LoVo (cell line): ENCODE data around the gene CADM4.
"Not testable (repeated sequence)": the region's sequence is repeated elsewhere in the genome, so short reads cannot be mapped to it uniquely, and the experiment has no call there.

Experiments
- DNase-seq: peaks from one replicate; pipeline ENCODE4 v3.0.0-alpha.2; 2016; ENCODE audit warnings: low spot score

The CADM4 gene

GRCh38 chr19:43662487-43662886 is 22.8 kb upstream of the CADM4 start:
- DNase-seq = no peak

GRCh38 chr19:43660971-43661360 is 21.3 kb upstream of the CADM4 start:
- no peak for DNase-seq

GRCh38 chr19:43660301-43660970 is 20.8 kb upstream of the CADM4 start:
- DNase-seq = no peak

- no peak for DNase-seq
Measured at GRCh38 chr19:43658494-43658893, 18.8 kb upstream of the CADM4 start.

- no peak for DNase-seq
Measured at GRCh38 chr19:43658001-43658400, 18.4 kb upstream of the CADM4 start.

GRCh38 chr19:43656436-43656835 is 16.8 kb upstream of the CADM4 start:
- DNase-seq = no peak

- DNase-seq = no peak
Measured at GRCh38 chr19:43652546-43652874, 12.9 kb upstream of the CADM4 start.

GRCh38 chr19:43651758-43652545 is 12.3 kb upstream of the CADM4 start:
- DNase-seq = peak; percentile 47

GRCh38 chr19:43650276-43650675 is 10.6 kb upstream of the CADM4 start:
- not testable (repeated sequence) for DNase-seq

GRCh38 chr19:43649514-43649913 is 9.9 kb upstream of the CADM4 start:
- DNase-seq = no peak

- DNase-seq = no peak
Measured at GRCh38 chr19:43648633-43649032, 9.0 kb upstream of the CADM4 start.

GRCh38 chr19:43644181-43644580 is 4.5 kb upstream of the CADM4 start:
- DNase-seq = no peak

- DNase-seq = no peak
Measured at GRCh38 chr19:43643326-43643725, 3.7 kb upstream of the CADM4 start.

GRCh38 chr19:43642531-43642930 is 2.9 kb upstream of the CADM4 start:
- DNase-seq = no peak

- DNase-seq = no peak
Measured at GRCh38 chr19:43641333-43641732, 1.7 kb upstream of the CADM4 start.

GRCh38 chr19:43640424-43640757 is 741 bp upstream of the CADM4 start:
- DNase-seq = no peak

- no peak for DNase-seq
Measured at GRCh38 chr19:43638995-43639518, 593 bp downstream of the CADM4 start.

GRCh38 chr19:43638214-43638994 is 1.2 kb downstream of the CADM4 start:
- DNase-seq = no peak

- DNase-seq = no peak
Measured at GRCh38 chr19:43636121-43636683, 3.4 kb downstream of the CADM4 start.

- not testable (repeated sequence) for DNase-seq
Measured at GRCh38 chr19:43635561-43635940, 4.1 kb downstream of the CADM4 start.

- DNase-seq = no peak
Measured at GRCh38 chr19:43634872-43635560, 4.6 kb downstream of the CADM4 start.

- no peak for DNase-seq
Measured at GRCh38 chr19:43634506-43634871, 5.2 kb downstream of the CADM4 start.
